PC-3 (cell line): ENCODE results near the gene DNMT3L. TPM values are rescaled to one million over a fixed set of nuclear protein-coding genes. Genes with fewer than 3 reads are reported as not detected.

ENCODE experiments used
- ATAC-seq: fragments of 200-7000 bp; cut with Tn5 transposase; 2 replicates; pipeline ENCODE4 v1.9.1; 2020; ENCODE audit warnings: mild to moderate bottlenecking, moderate library complexity
- BruUV-seq: library from RNA; stranded (reverse); fragments of 400-500 nt; replicated peaks from 2 replicates; lab custom pipeline; 2021; lab: Mats Ljungman, UMichigan
- CTCF ChIA-PET: fragments of 300-600 bp; sonication (Branson Sonifier 250); formaldehyde crosslinking; loops from one replicate; lab custom pipeline; 2022; ENCODE audit warnings: antibody characterized with exemption; lab: Charles Lee
- POLR2A ChIA-PET: fragments of 300-600 bp; sonication (Branson Sonifier 250); formaldehyde crosslinking; loops from one replicate; lab custom pipeline; 2022; ENCODE audit warnings: antibody characterized with exemption; ENCODE audit not compliant: unreplicated experiment; lab: Charles Lee
- DNase-seq: peaks from one replicate; pipeline ENCODE4 v3.0.0-alpha.2; 2015
- H2AFZ ChIP-seq: fragments of 300-600 bp; sonication (generic); 2 replicates; pipeline ENCODE4 v1.6.0; 2016; ENCODE audit warnings: antibody characterized with exemption, low read length
- H3F3A ChIP-seq: fragments of 300-600 bp; sonication (generic); one replicate; pipeline ENCODE4 v1.6.0; 2017; ENCODE audit warnings: antibody characterized with exemption, low read length, control low read depth, mild to moderate bottlenecking; ENCODE audit not compliant: unreplicated experiment
- H3K27ac ChIP-seq: fragments of 300-600 bp; sonication (generic); 2 replicates; pipeline ENCODE4 v1.5.1; 2016; ENCODE audit warnings: mild to moderate bottlenecking, low read length
- H3K27me3 ChIP-seq: fragments of 300-600 bp; sonication (generic); 2 replicates; pipeline ENCODE4 v1.6.1; 2016; ENCODE audit warnings: low read length, mixed read lengths
- H3K36me3 ChIP-seq: fragments of 300-600 bp; sonication (generic); 2 replicates; pipeline ENCODE4 v1.6.1; 2016; ENCODE audit warnings: low read depth, mixed run types, low read length, mixed read lengths
- H3K4me1 ChIP-seq: fragments of 300-600 bp; sonication (generic); 2 replicates; pipeline ENCODE4 v1.5.1; 2016; ENCODE audit warnings: low read length; ENCODE audit not compliant: insufficient read depth
- H3K4me2 ChIP-seq: fragments of 300-600 bp; sonication (generic); 2 replicates; pipeline ENCODE4 v1.6.0; 2016; ENCODE audit warnings: low read length
- H3K4me3 ChIP-seq: fragments of 300-600 bp; sonication (generic); 2 replicates; pipeline ENCODE4 v1.5.1; 2016; ENCODE audit warnings: mild to moderate bottlenecking, low read length, mixed read lengths
- H3K79me2 ChIP-seq: fragments of 300-600 bp; sonication (generic); 2 replicates; pipeline ENCODE4 v1.6.1; 2017; ENCODE audit warnings: low read length, mixed read lengths
- H3K9ac ChIP-seq: fragments of 300-600 bp; sonication (generic); 2 replicates; pipeline ENCODE4 v1.6.0; 2016; ENCODE audit warnings: mild to moderate bottlenecking, low read length
- H3K9me2 ChIP-seq: fragments of 300-600 bp; sonication (generic); replicated peaks from 2 replicates; pipeline ENCODE4 v1.6.1; 2016; ENCODE audit warnings: mixed run types, low read length, mixed read lengths
- H3K9me3 ChIP-seq: fragments of 300-600 bp; sonication (generic); 2 replicates; pipeline ENCODE4 v1.6.1; 2016; ENCODE audit warnings: low read length, mixed read lengths
- H4K20me1 ChIP-seq: fragments of 300-600 bp; sonication (generic); 2 replicates; pipeline ENCODE4 v1.6.1; 2016; ENCODE audit warnings: low read length, mixed read lengths
- CTCF ChIP-seq: fragments of 300-600 bp; sonication (generic); conservative IDR thresholded peaks from 2 replicates; pipeline ENCODE4 v1.5.1; 2017; ENCODE audit warnings: antibody characterized with exemption, low read depth, mild to moderate bottlenecking, low read length
- EZH2 ChIP-seq: fragments of 300-600 bp; sonication (generic); IDR thresholded peaks from one replicate; pipeline ENCODE4 v1.6.1; 2017; ENCODE audit warnings: antibody characterized with exemption, mild to moderate bottlenecking, low read length; ENCODE audit not compliant: unreplicated experiment
- EZH2phosphoT487 ChIP-seq: fragments of 300-600 bp; sonication (generic); IDR thresholded peaks from 2 replicates; pipeline ENCODE4 v1.6.1; 2018; ENCODE audit warnings: mild to moderate bottlenecking, antibody characterized with exemption, low read length, borderline replicate concordance
- intact Hi-C: fragments of 100-400 bp; cut with micrococcal nuclease; formaldehyde crosslinking; loops from 2 replicates; pipeline ENCODE4 v1.9.0; 2023
- total RNA-seq: library from RNA; depleted of rRNA; stranded (reverse); fragments of >200 nt; gene quantifications from 2 replicates; pipeline ENCODE4 v1.2.3, GENCODE V29; 2014

Gene DNMT3L
- total RNA-seq, 1 experiment from 2014 or later: not detected

- no peaks in the 10 kb centered on the region for H3K27me3 ChIP-seq
- CTCF ChIA-PET: no interaction called here
- no peak overlapping the region for H2AFZ ChIP-seq
- no peak overlapping the region for H3K4me2 ChIP-seq
- H3K9ac ChIP-seq: no peak overlapping the region
- no peak for DNase-seq
- no peaks in the 10 kb centered on the region for H4K20me1 ChIP-seq
- H3K27ac ChIP-seq: no peak overlapping the region
- 0 out of 2 replicates have a peak, but pooled peaks cover under 1% of the 10 kb centered on the region for H3K4me1 ChIP-seq
- no peaks in the 10 kb centered on the region for H3K9me2 ChIP-seq
- no peak for TF ChIP-seq EZH2phosphoT487
- no peak for TF ChIP-seq EZH2
- TF ChIP-seq CTCF: no peak
- BruUV-seq: no TSS peak
- POLR2A ChIA-PET: no interaction called here
- no peaks in the 10 kb centered on the region for H3F3A ChIP-seq
- no peaks in the 10 kb centered on the region for H3K9me3 ChIP-seq
- no peaks in the 10 kb centered on the region for H3K79me2 ChIP-seq
- no peak overlapping the region for H3K4me3 ChIP-seq
- H3K36me3 ChIP-seq: no peaks in the 10 kb centered on the region
- ATAC-seq: no peak
- intact Hi-C loops: no loop called here
These were observed 30.5 kb upstream of the DNMT3L start for GRCh38 chr21:44291936-44292811.

- Histone ChIP-seq H2AFZ (no peak overlapping the region), H3K4me1 (no peaks in the 10 kb centered on the region), H3K4me2 (no peak overlapping the region), H3K4me3 (no peak overlapping the region), H4K20me1 (no peaks in the 10 kb centered on the region), H3K27me3 (no peaks in the 10 kb centered on the region), H3K36me3 (no peaks in the 10 kb centered on the region), H3K79me2 (no peaks in the 10 kb centered on the region), H3K9me3 (no peaks in the 10 kb centered on the region), H3K9ac (no peak overlapping the region), H3K9me2 (no peaks in the 10 kb centered on the region), H3K27ac (no peak overlapping the region), H3F3A (no peaks in the 10 kb centered on the region)
- no peak for DNase-seq
- BruUV-seq: no TSS peak
- ChIA-PET POLR2A (no interaction called here), CTCF (no interaction called here)
- intact Hi-C loops: no loop called here
- TF ChIP-seq CTCF: no peak
- no peak for TF ChIP-seq EZH2
- TF ChIP-seq EZH2phosphoT487: no peak
- ATAC-seq: no peak
These were observed 29.6 kb upstream of the DNMT3L start for GRCh38 chr21:44291078-44291935.
